COLO668 (cell line): Measurements from ENCODE around the gene IGFN1.

Experiments
- DNase-seq: peaks from one replicate; lab custom pipeline; 2025; ENCODE audit not compliant: unreplicated experiment; lab: John Stamatoyannopoulos, UW

Gene IGFN1

DNA sequence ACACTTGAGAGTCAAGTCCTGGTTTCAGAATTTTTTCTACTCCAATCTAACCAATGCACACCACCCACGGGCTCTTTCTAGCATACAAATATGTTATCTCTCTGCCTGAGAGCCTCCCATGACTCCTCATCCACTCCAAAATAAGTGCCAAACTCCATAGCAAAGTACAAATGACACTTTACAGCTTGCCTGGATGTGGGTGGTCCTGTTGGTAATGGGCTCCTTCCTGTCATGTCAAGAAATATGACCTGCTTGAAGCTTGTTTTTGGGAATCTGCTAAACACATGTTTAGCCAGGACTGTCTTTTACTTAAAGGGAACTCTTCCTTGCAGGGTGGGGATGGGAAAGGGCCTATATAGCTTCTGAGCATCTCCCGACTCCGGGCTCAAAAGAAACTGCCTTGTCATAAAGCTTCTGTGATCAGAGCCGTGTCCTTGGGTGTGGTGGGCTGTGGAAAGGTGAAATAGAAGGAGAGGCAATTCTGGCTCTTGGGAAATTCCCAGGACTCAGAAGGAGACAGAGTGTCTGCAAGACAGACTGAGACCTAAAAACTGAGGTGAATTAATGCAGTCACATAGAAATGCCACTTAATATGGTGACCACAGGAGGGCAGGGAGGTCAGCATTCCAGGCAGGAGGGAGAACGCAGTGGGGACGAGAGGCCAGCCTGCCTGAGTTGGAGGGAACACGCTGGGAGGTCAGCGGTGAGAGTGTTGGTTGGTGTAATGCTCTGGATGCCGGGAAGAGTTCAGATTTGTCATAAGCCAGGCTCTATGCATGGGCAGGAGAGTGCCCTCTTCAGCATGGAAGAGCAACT is 6.1 kb upstream of the IGFN1 start:
- peak; percentile 38 for DNase-seq

GRCh38 chr1:201185123-201185453 is 5.5 kb upstream of the IGFN1 start:
- DNase-seq, result no peak

DNA sequence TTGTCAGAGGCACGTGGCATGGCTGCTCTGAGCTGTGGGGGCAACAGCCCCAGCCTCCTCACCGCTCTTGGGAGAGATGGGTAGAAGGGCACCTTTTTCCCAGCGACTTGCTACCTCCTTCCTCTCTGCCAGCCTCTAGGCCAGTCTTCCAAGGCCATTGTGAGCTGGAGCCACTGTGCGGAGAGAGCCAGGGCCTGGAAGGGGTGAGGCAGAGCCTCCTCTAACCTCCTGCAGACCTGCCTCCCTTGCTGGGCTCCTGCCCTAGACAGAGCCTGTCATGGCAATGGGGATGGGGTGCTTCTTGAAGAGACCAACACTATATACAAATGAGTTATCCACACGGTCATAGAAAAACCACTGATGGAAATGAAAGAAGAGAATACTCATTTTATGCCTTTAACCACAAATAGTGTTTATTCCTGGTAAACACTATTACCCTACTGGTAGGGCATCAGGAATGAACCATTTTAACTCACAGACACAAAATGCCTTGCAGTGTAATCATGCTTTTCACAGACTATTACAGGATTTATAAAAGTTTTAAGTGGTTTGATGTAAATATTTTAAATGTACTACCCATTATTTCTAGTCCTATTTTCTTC is 5.0 kb upstream of the IGFN1 start:
- no peak for DNase-seq

DNA sequence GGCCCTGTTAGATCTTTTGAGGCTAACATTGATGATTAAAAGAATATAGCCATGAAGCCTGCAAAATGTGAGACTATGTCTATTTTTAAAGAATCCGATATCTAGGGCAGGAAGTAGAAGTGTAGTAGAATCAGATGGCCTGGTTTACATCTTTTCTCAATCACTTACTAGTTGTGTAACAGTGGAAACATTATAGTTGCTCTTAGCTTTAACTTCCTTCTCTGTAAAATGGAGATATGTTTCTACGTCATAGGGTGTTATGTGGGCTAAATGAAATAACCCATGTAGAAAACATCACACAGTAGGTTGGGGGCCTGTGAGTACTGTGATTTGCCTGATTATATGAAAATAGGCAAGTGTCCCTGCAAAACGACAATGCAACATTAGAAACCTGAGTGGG is 4.4 kb upstream of the IGFN1 start:
- DNase-seq, result no peak

DNA sequence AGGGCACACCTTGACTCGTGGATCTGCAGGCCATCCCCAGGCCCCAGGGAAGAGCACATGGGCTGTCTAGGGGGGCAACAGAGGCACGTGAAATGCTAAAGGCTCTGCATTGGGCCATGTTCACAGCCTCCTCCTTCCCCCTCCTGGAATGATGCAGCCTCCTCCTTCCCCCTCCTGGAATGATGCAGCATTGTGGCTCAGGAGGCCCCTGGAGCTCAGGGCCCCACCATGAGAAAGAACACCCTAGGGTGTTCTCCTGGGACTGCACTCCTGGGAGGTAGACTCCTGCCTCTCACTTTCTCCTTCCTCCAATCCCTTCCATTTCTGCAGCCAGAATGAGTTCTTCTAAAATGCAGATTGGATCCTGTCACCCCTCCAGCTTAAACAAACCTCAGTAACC is 1.5 kb upstream of the IGFN1 start:
- DNase-seq, result no peak

- DNase-seq, result no peak
These were observed 619 bp upstream of the IGFN1 start for GRCh38 chr1:201190005-201190404.

- no peak for DNase-seq
These were observed 1.1 kb downstream of the IGFN1 start for GRCh38 chr1:201191653-201192260.

- DNase-seq, result no peak
These were observed 1.7 kb downstream of the IGFN1 start for GRCh38 chr1:201192261-201192788.

GRCh38 chr1:201194046-201194445 is 3.4 kb downstream of the IGFN1 start:
- DNase-seq, result no peak

DNA sequence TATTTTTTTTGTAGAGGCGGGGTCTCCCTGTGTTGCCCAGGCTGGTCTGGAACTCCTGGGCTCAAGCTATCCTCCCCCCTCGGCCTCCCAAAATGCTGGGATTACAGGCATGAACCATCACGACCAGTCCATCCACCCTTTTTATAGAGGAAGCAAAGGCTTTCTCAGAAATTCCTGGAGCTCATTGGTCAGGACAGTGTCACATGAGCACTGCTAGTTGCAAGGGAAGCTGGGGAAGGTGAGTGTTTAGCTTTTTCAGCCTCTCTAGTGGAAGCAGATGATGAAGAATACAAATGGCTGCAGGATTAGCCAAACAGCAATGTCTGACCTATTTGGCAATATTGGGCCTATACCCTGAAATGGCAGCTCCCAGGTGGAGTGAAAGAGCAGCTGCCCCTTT is 8.0 kb downstream of the IGFN1 start:
- no peak for DNase-seq

DNA sequence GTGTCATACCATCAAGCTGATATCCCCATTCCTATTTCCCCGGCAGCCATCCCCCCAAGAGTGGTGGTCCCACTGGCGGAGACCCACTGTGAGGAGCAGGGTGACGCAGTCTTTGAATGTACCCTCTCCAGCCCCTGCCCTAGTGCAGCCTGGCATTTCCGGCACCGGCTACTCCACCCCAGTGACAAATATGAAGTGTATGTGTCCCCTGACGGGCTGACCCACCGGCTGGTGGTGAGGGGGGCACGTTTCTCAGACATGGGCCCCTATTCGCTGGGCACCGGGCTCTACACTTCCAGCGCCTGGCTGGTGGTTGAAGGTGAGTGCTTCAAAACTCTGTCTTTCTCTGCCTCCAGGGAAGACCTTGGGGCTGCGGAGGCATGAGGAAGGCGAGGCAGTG is 14.4 kb downstream of the IGFN1 start:
- DNase-seq, result no peak

GRCh38 chr1:201206176-201206575 is 15.6 kb downstream of the IGFN1 start:
- DNase-seq, result no peak

GRCh38 chr1:201207046-201207445 is 16.4 kb downstream of the IGFN1 start:
- DNase-seq, result no peak

- DNase-seq, result no peak
These were observed 17.6 kb downstream of the IGFN1 start for GRCh38 chr1:201208236-201208635.

DNA sequence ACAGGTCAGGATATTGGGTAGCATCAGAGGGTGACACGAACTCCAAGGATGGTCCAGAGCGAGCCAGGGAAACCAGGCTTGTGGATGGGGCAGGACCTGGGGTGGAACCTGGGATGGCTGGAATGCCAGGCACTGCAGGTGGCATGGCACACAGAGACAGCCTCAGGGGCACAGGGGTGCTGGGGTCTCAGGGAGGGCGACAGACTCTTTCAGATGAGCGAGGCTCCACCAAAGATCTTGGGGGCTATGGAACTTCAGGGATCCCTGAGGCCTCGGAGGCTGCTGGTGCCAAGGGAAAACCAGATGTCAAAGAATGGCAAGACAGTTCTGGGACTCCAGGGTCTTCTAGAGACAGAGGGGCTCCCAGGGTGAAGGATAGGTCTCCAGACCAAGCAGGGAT is 21.4 kb downstream of the IGFN1 start:
- no peak for DNase-seq

DNA sequence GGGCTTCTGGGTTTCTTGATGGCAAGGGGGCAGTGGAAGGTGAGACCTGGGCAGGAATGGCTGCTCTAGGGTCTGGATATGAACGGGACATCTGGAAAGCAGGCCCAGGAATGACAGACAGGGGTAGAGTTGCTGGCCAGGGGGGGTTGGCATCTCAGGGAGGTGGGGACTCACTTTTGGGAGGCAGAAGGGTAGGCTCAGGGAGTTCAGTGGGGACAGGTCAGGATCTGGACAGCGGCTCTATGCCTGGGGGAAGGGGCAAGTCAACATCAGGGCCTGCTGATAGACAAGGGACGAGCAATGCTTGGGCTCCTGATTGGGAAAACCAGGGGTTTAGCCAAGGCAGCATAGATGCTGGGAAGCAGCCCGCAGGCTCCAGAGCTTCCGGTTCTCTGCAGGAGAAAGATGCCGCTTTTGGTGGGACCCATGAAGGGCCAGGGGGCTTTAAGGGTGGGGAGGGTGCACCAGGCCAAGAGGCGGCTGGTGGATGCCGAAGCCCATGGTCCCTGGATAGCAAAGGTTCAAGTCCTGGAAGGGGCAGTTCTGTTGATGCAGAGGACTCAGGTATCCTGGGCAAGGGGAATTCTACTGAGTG is 21.9 kb downstream of the IGFN1 start:
- DNase-seq, result no peak

- DNase-seq, result no peak
These were observed 22.6 kb downstream of the IGFN1 start for GRCh38 chr1:201213106-201213770.

- no peak for DNase-seq
These were observed 23.3 kb downstream of the IGFN1 start for GRCh38 chr1:201213926-201214325.

DNA sequence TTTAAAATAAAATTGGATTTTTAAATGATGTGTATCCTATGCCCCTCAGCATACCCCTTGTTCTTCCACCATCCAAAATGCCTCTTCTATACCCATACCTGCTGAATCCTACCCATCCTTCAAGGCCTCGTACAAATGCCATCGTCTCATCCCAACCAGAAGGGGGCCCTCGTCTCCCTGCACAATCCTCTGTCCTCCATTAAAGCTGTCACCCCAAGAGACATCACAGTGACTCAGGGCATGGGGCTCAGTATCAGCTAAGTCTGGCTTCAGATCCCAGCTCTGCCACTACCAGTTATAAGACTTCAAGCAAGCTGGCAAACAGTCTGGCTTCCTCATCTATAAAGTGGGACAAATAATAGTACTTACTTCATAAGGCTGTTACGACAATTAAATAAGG is 23.8 kb downstream of the IGFN1 start:
- no peak for DNase-seq

DNA sequence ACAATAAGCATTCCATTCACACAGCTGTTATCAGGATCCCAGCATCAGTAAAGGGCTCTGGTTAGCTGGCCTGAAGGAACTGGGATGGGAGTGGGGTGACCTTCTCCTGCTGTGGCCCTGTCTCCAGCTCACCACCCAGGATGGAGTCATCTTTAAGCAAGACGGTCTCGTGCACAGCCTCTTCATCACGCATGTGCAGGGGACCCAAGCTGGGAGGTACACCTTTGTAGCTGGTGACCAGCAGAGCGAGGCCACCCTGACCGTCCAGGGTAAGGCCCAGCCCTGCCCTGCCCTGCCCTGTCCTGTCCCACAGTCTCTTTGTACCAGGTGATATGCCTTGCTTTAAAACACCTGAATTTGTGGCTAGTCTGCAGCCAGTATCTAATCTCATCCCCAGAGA is 24.3 kb downstream of the IGFN1 start:
- DNase-seq, result no peak
